ENCODE results near the gene RUNDC3A.

RUNDC3A gene

DNA sequence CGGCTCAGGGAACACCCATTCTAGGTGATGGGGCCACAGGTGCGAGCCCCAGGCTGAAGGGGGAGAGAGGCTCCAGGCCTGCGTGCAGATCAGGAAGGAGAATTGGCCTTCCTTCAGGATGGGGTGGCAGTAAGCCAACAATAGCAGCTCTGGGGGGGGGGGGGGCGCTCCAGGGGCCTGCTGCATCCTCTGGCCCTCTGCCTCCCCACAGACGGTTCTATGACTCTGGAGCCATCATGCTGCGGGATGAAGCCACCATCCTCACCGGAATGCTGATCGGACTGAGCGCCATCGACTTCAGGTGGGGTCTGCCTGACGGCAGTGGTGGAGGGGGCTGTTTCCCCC is 6.1 kb downstream of the RUNDC3A start:
- H3K27ac ChIP-seq (ENCODE audit: poor library complexity, severe bottlenecking): no peak overlapping the region
- H3K27me3 ChIP-seq (ENCODE audit: insufficient read depth, poor library complexity, severe bottlenecking): peaks cover 5% of the 10 kb centered on the region
- ATAC-seq (ENCODE audit: low read depth) (no peak), DNase-seq (ENCODE audit: low spot score) (no peak)
- TF ChIP-seq, protein P1, sequence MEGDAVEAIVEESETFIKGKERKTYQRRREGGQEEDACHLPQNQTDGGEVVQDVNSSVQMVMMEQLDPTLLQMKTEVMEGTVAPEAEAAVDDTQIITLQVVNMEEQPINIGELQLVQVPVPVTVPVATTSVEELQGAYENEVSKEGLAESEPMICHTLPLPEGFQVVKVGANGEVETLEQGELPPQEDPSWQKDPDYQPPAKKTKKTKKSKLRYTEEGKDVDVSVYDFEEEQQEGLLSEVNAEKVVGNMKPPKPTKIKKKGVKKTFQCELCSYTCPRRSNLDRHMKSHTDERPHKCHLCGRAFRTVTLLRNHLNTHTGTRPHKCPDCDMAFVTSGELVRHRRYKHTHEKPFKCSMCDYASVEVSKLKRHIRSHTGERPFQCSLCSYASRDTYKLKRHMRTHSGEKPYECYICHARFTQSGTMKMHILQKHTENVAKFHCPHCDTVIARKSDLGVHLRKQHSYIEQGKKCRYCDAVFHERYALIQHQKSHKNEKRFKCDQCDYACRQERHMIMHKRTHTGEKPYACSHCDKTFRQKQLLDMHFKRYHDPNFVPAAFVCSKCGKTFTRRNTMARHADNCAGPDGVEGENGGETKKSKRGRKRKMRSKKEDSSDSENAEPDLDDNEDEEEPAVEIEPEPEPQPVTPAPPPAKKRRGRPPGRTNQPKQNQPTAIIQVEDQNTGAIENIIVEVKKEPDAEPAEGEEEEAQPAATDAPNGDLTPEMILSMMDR (IDR thresholded peaks at IDR 0.05; ENCODE audit: poor library complexity, severe bottlenecking): no peak
- H3K36me3 ChIP-seq (ENCODE audit: low read depth): peaks cover 4% of the 10 kb centered on the region; the same call in 1 of the 2 replicates
- no peaks in the 10 kb centered on the region for H3K9me3 ChIP-seq (ENCODE audit: severe bottlenecking)
- H3K4me3 ChIP-seq (ENCODE audit: severe bottlenecking): peak overlapping the region; percentile 33
- no peaks in the 10 kb centered on the region for H3K4me1 ChIP-seq (ENCODE audit: insufficient read depth, poor library complexity, severe bottlenecking)

DNA sequence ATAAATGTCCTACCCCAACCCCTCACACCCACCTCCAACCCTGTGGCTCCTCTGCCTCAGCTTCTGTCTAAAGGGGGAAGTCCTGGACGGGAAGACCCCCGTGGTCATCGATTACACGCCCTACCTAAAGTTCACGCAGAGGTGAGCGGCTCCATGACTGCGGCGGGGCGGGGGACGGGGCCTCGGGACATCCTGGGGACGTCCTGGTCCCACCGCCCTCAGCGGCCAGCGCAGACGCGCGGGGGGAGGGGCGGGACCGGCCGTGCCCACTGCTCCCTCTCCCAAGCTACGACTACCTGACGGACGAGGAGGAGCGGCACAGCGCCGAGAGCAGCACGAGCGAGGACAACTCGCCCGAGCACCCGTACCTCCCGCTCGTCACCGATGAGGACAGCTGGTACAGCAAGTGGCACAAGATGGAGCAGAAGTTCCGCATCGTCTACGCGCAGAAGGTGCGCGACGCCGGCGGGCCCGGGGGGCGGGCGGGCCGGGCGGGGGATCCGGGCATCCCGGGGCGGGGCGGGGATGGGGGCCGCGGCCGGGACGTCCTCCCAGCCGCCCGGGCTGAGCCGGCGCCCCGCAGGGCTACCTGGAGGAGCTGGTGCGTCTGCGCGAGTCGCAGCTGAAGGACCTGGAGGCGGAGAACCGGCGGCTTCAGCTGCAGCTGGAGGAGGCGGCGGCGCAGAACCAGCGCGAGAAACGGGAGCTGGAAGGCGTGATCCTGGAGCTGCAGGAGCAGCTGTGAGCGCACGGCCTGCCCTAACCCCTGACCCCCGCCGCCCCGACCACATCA is 6.7 kb downstream of the RUNDC3A start:
- Histone ChIP-seq H3K27ac (ENCODE audit: poor library complexity, severe bottlenecking) (no peak overlapping the region), H3K36me3 (ENCODE audit: low read depth) (peaks cover 9% of the 10 kb centered on the region; the same call in 1 of the 2 replicates), H3K4me1 (ENCODE audit: insufficient read depth, poor library complexity, severe bottlenecking) (no peaks in the 10 kb centered on the region), H3K9me3 (ENCODE audit: severe bottlenecking) (no peaks in the 10 kb centered on the region), H3K27me3 (ENCODE audit: insufficient read depth, poor library complexity, severe bottlenecking) (peaks cover 5% of the 10 kb centered on the region), H3K4me3 (ENCODE audit: severe bottlenecking) (peak overlapping the region; percentile 33)
- DNase-seq (ENCODE audit: low spot score): no peak
- TF ChIP-seq, protein P1 (IDR thresholded peaks at IDR 0.05; ENCODE audit: poor library complexity, severe bottlenecking): no peak
- ATAC-seq (ENCODE audit: low read depth): peak; percentile 66

DNA sequence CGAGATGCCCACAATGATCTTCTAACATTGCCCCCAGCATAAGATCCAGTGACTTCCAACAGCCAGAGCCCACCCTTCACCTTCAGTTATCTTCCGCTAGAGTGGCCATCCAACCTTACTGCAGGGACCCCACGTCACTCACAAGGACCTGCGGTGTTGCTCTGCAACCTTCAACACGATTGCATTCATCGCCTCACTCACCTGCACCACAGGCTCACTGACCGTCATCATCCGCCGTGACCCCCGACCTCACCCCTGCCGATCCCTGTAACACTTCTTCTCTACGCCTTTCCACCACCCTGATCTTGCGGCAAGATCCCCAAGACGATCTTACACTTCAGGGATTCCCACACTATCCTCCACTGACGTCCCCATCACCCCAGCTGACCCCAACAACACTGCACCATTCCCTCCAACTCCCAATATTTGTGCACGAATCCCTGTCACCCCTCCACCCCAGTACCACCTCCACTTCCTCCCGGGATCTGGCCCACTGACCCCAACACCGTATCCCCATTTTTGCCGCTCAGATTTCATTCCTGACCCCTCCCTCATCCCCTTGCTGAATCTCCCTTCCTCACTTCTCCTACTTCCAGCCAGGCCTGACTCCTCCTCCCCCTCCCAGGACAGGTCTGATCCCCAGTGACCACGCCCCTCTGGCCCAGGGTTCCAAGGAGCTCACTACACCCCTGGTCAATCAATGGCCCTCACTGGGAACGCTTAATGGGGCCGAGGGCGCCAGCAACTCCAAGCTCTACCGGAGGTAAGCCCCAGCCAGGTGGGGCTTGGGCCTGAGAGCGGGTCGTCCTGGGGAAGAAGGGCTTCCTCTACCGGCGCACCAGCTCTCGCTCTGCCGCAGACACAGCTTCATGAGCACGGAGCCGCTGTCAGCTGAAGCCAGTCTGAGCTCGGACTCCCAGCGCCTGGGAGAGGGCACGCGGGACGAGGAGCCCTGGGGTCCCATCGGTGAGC is 7.6 kb downstream of the RUNDC3A start:
- Histone ChIP-seq H3K4me3 (ENCODE audit: severe bottlenecking) (peak overlapping the region; percentile 33), H3K36me3 (ENCODE audit: low read depth) (peaks cover 18% of the 10 kb centered on the region), H3K27me3 (ENCODE audit: insufficient read depth, poor library complexity, severe bottlenecking) (peaks cover 5% of the 10 kb centered on the region), H3K27ac (ENCODE audit: poor library complexity, severe bottlenecking) (no peak overlapping the region), H3K4me1 (ENCODE audit: insufficient read depth, poor library complexity, severe bottlenecking) (no peaks in the 10 kb centered on the region), H3K9me3 (ENCODE audit: severe bottlenecking) (no peaks in the 10 kb centered on the region)
- TF ChIP-seq, protein P1 (IDR thresholded peaks at IDR 0.05; ENCODE audit: poor library complexity, severe bottlenecking): no peak
- no peak for ATAC-seq (ENCODE audit: low read depth)
- DNase-seq (ENCODE audit: low spot score): no peak

DNA sequence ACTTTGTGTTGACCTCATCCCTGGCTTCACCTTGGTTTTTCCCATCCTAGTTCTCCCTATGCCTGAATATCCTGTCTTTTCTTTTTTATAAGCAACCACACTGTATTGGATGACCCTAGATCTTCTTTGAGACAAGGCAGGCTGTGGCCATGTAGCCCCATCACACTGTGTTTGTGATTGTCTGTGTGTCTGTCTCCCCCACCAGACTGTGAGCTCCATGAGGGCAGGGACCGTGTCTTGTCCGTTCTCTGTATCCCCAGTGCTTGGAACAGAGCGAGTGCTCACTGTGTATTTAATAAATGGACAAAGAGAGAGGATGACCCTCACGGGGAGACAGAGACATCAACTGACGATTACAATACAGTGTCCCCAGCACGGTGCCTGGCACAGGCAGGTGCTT is 9.1 kb downstream of the RUNDC3A start:
- no peak overlapping the region for H3K27ac ChIP-seq (ENCODE audit: poor library complexity, severe bottlenecking)
- no peak; the same call in 2 of the 3 replicates for ATAC-seq (ENCODE audit: low read depth)
- DNase-seq (ENCODE audit: low spot score): no peak
- TF ChIP-seq, protein P1 (IDR thresholded peaks at IDR 0.05; ENCODE audit: poor library complexity, severe bottlenecking): no peak
- H3K27me3 ChIP-seq (ENCODE audit: insufficient read depth, poor library complexity, severe bottlenecking): peaks cover 5% of the 10 kb centered on the region
- H3K4me3 ChIP-seq (ENCODE audit: severe bottlenecking): no peak overlapping the region
- H3K4me1 ChIP-seq (ENCODE audit: insufficient read depth, poor library complexity, severe bottlenecking): no peaks in the 10 kb centered on the region
- no peaks in the 10 kb centered on the region for H3K9me3 ChIP-seq (ENCODE audit: severe bottlenecking)
- H3K36me3 ChIP-seq (ENCODE audit: low read depth): peaks cover 33% of the 10 kb centered on the region

Measured in RWPE2 (cell line).